Lung (tissue), 12 donors: ENCODE results near the gene HOXB7. TPM values are rescaled to one million over a fixed set of nuclear protein-coding genes. Genes with fewer than 3 reads are reported as not detected.

Experiments
- ATAC-seq: fragments of 200-7000 bp; cut with Tn5 transposase; one replicate; pipeline ENCODE4 v1.9.1; 2020; ENCODE audit warnings: moderate number of reproducible peaks; ENCODE audit not compliant: insufficient read depth, low FRiP score
- DNase-seq, 3 donors: peaks; one replicate each; pipeline ENCODE4 v3.0.0-alpha.2; 2013 to 2017
- H3K27ac ChIP-seq, 2 donors: one replicate each; pipeline ENCODE4 v1.5.1; 2013; ENCODE audit warnings: mild to moderate bottlenecking in 2 of 2, moderate library complexity in 2 of 2, control low read depth in 1 of 2, inconsistent platforms in 1 of 2, low read depth in 1 of 2, low read length in 1 of 2
- H3K27me3 ChIP-seq, 3 donors: one replicate each; pipeline ENCODE4 v1.5.1; 2013; ENCODE audit warnings: low read length in 2 of 3; ENCODE audit not compliant: control insufficient read depth in 3 of 3, insufficient read depth in 3 of 3
- H3K36me3 ChIP-seq, 4 donors: one replicate each; pipeline ENCODE4 v1.5.1; 2013; ENCODE audit warnings: low read length in 4 of 4, mild to moderate bottlenecking in 1 of 4, moderate library complexity in 1 of 4; ENCODE audit not compliant: control insufficient read depth in 4 of 4, insufficient read depth in 4 of 4
- H3K4me1 ChIP-seq, 5 donors: one replicate each; pipeline ENCODE4 v1.5.1; 2013; ENCODE audit warnings: low read length in 5 of 5, mild to moderate bottlenecking in 2 of 5, moderate library complexity in 1 of 5; ENCODE audit not compliant: control insufficient read depth in 5 of 5, insufficient read depth in 5 of 5
- H3K4me3 ChIP-seq: one replicate; pipeline ENCODE4 v1.5.1; 2013; ENCODE audit warnings: mild to moderate bottlenecking, control low read depth, moderate library complexity
- H3K9ac ChIP-seq, 2 donors: one replicate each; pipeline ENCODE4 v1.5.1; 2013; ENCODE audit warnings: low read length in 2 of 2, control low read depth in 1 of 2; ENCODE audit not compliant: insufficient read depth in 1 of 2
- H3K9me3 ChIP-seq, 4 donors: one replicate each; pipeline ENCODE4 v1.5.1; 2013; ENCODE audit warnings: low read length in 3 of 4, mild to moderate bottlenecking in 1 of 4, moderate library complexity in 1 of 4; ENCODE audit not compliant: control insufficient read depth in 4 of 4, insufficient read depth in 3 of 4
- WGBS, 2 donors: extraction: QIAGEN DNeasy Blood & Tissue Kit; methylation state at CpG; one replicate each; pipeline ENCODE4 v1.1.7; 2013; 5-methylcytosine and 5-hydroxymethylcytosine counted together
- polyA plus RNA-seq, 2 donors: library from polyadenylated mRNA; stranded (reverse); fragments of 200-250 nt; gene quantifications; one replicate each; pipeline ENCODE4 v1.2.1, GENCODE V29; 2013
- total RNA-seq, 2 donors: library from RNA; depleted of rRNA in 1 of 2; stranded (reverse); fragments of >200 nt in 1 of 2; gene quantifications; one replicate each; pipeline ENCODE4 v1.2.1, GENCODE V29; 2014 to 2021
- TF ChIP-seq, protein P1 (sequence below): IDR thresholded peaks from 2 replicates; pipeline ENCODE4 v1.5.1; 2012; ENCODE audit warnings: mild to moderate bottlenecking; ENCODE audit errors: control extremely low read depth, extremely low read depth
- donor health status: control.
- donor health status: control.
- donor health status: Bipolar disorder and iron deficiency.
- donor health status: healthy.
- donor health status: DM: yes; HTN: yes; CAD: no.

The HOXB7 gene
- total and polyA plus RNA-seq, 4 donors = 0.43 to 3.3 (median 2.3) TPM

DNA sequence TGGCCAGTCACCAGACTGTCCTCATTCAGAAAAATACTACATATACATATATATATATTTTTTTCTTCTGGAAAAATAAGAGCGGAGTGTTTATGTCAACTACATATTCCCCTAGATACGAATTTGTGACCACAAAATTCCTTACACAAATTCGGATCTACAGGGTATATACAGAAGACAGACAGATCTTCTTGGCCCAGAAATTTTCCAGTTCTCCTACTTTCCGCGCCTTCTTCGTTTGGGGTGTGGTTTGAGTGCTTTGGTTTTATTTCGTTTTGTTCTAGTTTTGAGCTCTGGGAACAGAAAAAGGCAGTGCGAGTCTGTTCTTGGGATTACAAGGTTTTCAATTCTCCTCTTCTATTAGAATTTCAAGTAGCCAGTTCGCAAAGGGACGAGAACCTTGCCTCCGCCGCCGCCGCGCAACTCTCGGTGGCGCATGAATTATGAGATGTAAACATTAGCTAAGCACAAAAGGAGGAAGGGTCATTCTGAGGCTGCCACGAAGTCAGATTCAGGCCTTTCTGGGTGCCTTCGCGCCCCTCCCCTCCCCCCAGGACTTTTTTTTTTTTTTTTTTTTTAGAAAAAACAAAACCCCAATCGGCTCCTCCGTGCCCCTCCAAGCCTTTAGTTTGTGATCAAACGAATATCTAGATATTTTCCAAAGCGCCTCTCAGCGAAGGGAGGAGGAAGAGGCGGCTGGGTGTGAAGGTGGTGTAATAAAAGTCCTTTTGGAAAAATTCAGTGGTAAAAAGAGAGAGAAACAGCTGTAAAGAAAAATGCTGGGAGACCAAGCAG is 30.9 kb downstream of the HOXB7 start:
- H3K27me3 ChIP-seq = peaks cover 4 to 49% (median 16%) of the 10 kb centered on the region in 3 donors
- peaks cover 0 to 13% (median 1%) of the 10 kb centered on the region in 4 donors for H3K36me3 ChIP-seq
- no peak for ATAC-seq
- no peak overlapping the region for H3K4me3 ChIP-seq
- peaks cover 0 to 2% (median 0%) of the 10 kb centered on the region in 4 donors for H3K9me3 ChIP-seq
- H3K27ac ChIP-seq = peak overlapping the region in 1 of 2 donors; percentile 32
- peak overlapping the region; percentile 41 to 97 for H3K9ac ChIP-seq
- WGBS, 2 donors = 25% methylated on average over 24 to 26 of the region's 26 CpGs
- DNase-seq = peak; percentile 86 to 93 (median 92)
- TF ChIP-seq, protein P1, sequence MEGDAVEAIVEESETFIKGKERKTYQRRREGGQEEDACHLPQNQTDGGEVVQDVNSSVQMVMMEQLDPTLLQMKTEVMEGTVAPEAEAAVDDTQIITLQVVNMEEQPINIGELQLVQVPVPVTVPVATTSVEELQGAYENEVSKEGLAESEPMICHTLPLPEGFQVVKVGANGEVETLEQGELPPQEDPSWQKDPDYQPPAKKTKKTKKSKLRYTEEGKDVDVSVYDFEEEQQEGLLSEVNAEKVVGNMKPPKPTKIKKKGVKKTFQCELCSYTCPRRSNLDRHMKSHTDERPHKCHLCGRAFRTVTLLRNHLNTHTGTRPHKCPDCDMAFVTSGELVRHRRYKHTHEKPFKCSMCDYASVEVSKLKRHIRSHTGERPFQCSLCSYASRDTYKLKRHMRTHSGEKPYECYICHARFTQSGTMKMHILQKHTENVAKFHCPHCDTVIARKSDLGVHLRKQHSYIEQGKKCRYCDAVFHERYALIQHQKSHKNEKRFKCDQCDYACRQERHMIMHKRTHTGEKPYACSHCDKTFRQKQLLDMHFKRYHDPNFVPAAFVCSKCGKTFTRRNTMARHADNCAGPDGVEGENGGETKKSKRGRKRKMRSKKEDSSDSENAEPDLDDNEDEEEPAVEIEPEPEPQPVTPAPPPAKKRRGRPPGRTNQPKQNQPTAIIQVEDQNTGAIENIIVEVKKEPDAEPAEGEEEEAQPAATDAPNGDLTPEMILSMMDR = no peak
- peaks cover 0 to 74% (median 5%) of the 10 kb centered on the region in 5 donors for H3K4me1 ChIP-seq

DNA sequence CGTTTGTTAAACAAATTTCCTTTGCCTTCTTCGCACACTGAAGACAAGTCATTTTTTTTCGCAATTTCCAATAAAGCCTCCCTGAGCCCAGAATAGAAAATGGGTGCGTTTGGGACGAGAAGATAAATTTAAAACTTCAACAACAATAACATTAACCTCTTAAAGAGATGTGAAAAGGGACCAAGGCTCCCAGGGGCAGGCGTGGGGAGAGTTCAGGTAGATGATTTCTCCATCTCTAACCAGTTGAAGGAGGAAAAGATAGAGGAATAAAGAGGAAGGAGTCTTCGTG is 31.4 kb downstream of the HOXB7 start:
- 17 to 19% methylated on average over 7 of the region's 7 CpGs for WGBS, 2 donors
- H3K27ac ChIP-seq = no peak overlapping the region
- H3K36me3 ChIP-seq = peaks cover 0 to 18% (median 1%) of the 10 kb centered on the region in 4 donors
- peaks cover 4 to 49% (median 19%) of the 10 kb centered on the region in 3 donors for H3K27me3 ChIP-seq
- H3K9ac ChIP-seq = peak overlapping the region; percentile 49 to 97
- ATAC-seq = no peak
- DNase-seq = peak in 1 of 3 donors; percentile 78
- TF ChIP-seq, protein P1 = no peak
- peaks cover 0 to 76% (median 5%) of the 10 kb centered on the region in 5 donors for H3K4me1 ChIP-seq
- peaks cover 0 to 2% (median 0%) of the 10 kb centered on the region in 4 donors for H3K9me3 ChIP-seq
- H3K4me3 ChIP-seq = no peak overlapping the region

DNA sequence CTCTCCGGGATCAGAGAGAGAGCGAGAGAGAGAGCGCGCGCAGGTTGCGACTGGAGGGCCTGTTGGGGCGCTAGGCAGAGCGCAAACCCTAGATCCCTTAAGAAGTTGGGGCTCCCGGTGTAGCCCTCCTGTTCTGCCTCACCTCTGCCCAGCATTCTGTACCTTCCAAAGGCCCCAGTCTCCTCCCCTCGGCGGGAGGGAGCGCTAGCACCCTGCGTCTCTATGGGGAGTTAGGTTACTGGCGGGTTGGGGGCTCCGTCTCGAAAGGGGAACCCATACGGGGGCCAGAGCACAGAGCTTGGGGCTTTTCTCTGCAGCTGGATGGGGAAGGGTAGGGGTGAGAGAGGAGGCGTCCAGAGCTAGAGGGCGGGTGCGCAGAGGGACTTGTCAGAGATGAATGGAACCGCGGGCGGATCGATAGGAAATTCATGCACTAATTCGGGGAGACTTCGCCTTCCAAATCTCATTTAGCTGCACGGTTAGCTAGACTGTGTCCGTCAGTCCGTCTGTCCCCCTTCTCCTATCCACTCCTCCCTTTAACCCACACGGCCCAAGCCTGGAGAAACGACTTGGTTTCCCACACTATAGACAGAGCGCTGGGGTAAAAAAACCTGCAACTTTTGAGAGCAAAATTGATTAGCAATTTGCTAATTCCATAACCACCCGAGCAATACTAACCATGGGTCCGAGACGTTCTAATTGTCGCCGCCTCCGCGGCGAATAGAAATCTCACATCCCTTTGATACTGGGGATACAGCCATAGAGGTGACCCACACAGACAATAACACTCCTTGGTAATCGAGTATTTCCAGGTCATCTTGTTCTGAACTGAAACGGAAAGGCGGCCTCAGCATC is 32.0 kb downstream of the HOXB7 start:
- WGBS, 2 donors = 8 to 9% methylated on average over 43 of the region's 43 CpGs
- Histone ChIP-seq H3K4me3 (peak overlapping the region; percentile 14), H3K27me3 (peaks cover 4 to 51% (median 19%) of the 10 kb centered on the region in 3 donors), H3K9me3 (peaks cover 0 to 2% (median 0%) of the 10 kb centered on the region in 4 donors), H3K9ac (peak overlapping the region; percentile 49 to 97), H3K36me3 (peaks cover 0 to 19% (median 1%) of the 10 kb centered on the region in 4 donors), H3K27ac (peak overlapping the region in 1 of 2 donors; percentile 40), H3K4me1 (peaks cover 0 to 76% (median 5%) of the 10 kb centered on the region in 5 donors)
- TF ChIP-seq, protein P1 = no peak
- ATAC-seq (no peak), DNase-seq (peak in 2 of 3 donors; percentile 73 to 84)
